ENCODE results near the gene CD84.
"Not testable (repeated sequence)": the region's sequence is repeated elsewhere in the genome, so short reads cannot be mapped to it uniquely, and the experiment has no call there.

Gene CD84

GRCh38 chr1:160541622-160542302, 37.5 kb downstream of the CD84 start:
- DNase-seq (ENCODE audit: low spot score) = no peak

- DNase-seq (ENCODE audit: low spot score) = no peak
Measured at GRCh38 chr1:160540859-160541233, 38.5 kb downstream of the CD84 start.

GRCh38 chr1:160539990-160540858, 39.1 kb downstream of the CD84 start:
- peak; percentile 69 for DNase-seq (ENCODE audit: low spot score)

GRCh38 chr1:160539684-160539989, 39.7 kb downstream of the CD84 start:
- DNase-seq (ENCODE audit: low spot score) = no peak

- DNase-seq (ENCODE audit: low spot score) = no peak
Measured at GRCh38 chr1:160538985-160539651, 40.2 kb downstream of the CD84 start.

- DNase-seq (ENCODE audit: low spot score) = no peak
Measured at GRCh38 chr1:160537714-160538665, 41.3 kb downstream of the CD84 start.

- DNase-seq (ENCODE audit: low spot score) = no peak
Measured at GRCh38 chr1:160534823-160535605, 44.3 kb downstream of the CD84 start.

- not testable (repeated sequence) for DNase-seq (ENCODE audit: low spot score)
Measured at GRCh38 chr1:160532557-160532813, 46.8 kb downstream of the CD84 start.

GRCh38 chr1:160531809-160532556, 47.3 kb downstream of the CD84 start:
- DNase-seq (ENCODE audit: low spot score) = not testable (repeated sequence)

GRCh38 chr1:160529401-160529952, 49.8 kb downstream of the CD84 start:
- not testable (repeated sequence) for DNase-seq (ENCODE audit: low spot score)

- not testable (repeated sequence) for DNase-seq (ENCODE audit: low spot score)
Measured at GRCh38 chr1:160523789-160524188, 55.5 kb downstream of the CD84 start.

- peak; percentile 23 for DNase-seq (ENCODE audit: low spot score)
Measured at GRCh38 chr1:160522622-160523345, 56.5 kb downstream of the CD84 start, which contains the start of gene SLAMF6. Gene SLAMF6, minus strand, starts transcription at chr1:160523255. Its CDS starts 63 bp downstream, at chr1:160523192.

- DNase-seq (ENCODE audit: low spot score) = peak; percentile 26
Measured at GRCh38 chr1:160522136-160522535, 57.2 kb downstream of the CD84 start.

GRCh38 chr1:160521554-160521953, 57.7 kb downstream of the CD84 start:
- DNase-seq (ENCODE audit: low spot score) = no peak

- DNase-seq (ENCODE audit: low spot score) = peak; percentile 51
Measured at GRCh38 chr1:160520999-160521398, 58.3 kb downstream of the CD84 start.

- no peak for DNase-seq (ENCODE audit: low spot score)
Measured at GRCh38 chr1:160520582-160520981, 58.7 kb downstream of the CD84 start.

- no peak for DNase-seq (ENCODE audit: low spot score)
Measured at GRCh38 chr1:160519642-160520435, 59.5 kb downstream of the CD84 start.

GRCh38 chr1:160517519-160517918, 61.8 kb downstream of the CD84 start:
- not testable (repeated sequence) for DNase-seq (ENCODE audit: low spot score)

GRCh38 chr1:160515908-160516307, 63.4 kb downstream of the CD84 start:
- not testable (repeated sequence) for DNase-seq (ENCODE audit: low spot score)
